Activated naive CD8-positive, alpha-beta T cell treated with anti-CD3 and anti-CD28 coated beads, Interleukin-2, amount 50 U/mL, for 24 hours (primary cell): ENCODE results near the gene PSAP.
A peak's percentile ranks its signal among the peaks of the same experiment; 100 is the strongest.
"Not testable (repeated sequence)": the region's sequence is repeated elsewhere in the genome, so short reads cannot be mapped to it uniquely, and the experiment has no call there.

Experiments used
- ATAC-seq: fragments of 150-1000 bp; cut with Tn5 transposase; one replicate; pipeline ENCODE4 v1.10.0; 2021
- DNase-seq: peaks from one replicate; pipeline ENCODE4 v3.0.0; 2021
- H3K27ac Mint-ChIP-seq: one replicate; pipeline ENCODE4 v1.8.0; 2021; ENCODE audit warnings: mild to moderate bottlenecking, mixed read lengths
- H3K27me3 Mint-ChIP-seq: one replicate; pipeline ENCODE4 v1.8.0; 2021; ENCODE audit warnings: mixed read lengths
- H3K36me3 Mint-ChIP-seq: one replicate; pipeline ENCODE4 v1.8.0; 2021; ENCODE audit warnings: low read depth, mixed read lengths
- H3K4me1 Mint-ChIP-seq: one replicate; pipeline ENCODE4 v1.8.0; 2021; ENCODE audit warnings: mixed read lengths
- H3K4me3 Mint-ChIP-seq: one replicate; pipeline ENCODE4 v1.8.0; 2021; ENCODE audit warnings: mild to moderate bottlenecking, moderate library complexity, mixed read lengths
- H3K9me3 Mint-ChIP-seq: one replicate; pipeline ENCODE4 v1.8.0; 2021; ENCODE audit warnings: mixed read lengths

PSAP gene

GRCh38 chr10:71881307-71881624, 30.2 kb upstream of the PSAP start:
- ATAC-seq, H3K9me3 Mint-ChIP-seq, H3K36me3 Mint-ChIP-seq, H3K27ac Mint-ChIP-seq, DNase-seq, H3K27me3 Mint-ChIP-seq, H3K4me3 Mint-ChIP-seq: not testable (repeated sequence)
- peaks cover 34% of the 10 kb centered on the region for H3K4me1 Mint-ChIP-seq

GRCh38 chr10:71880425-71881306, 29.6 kb upstream of the PSAP start:
- Mint-ChIP-seq H3K9me3 (no peaks in the 10 kb centered on the region), H3K4me1 (peaks cover 34% of the 10 kb centered on the region), H3K27ac (no peak overlapping the region), H3K36me3 (no peaks in the 10 kb centered on the region), H3K4me3 (no peak overlapping the region), H3K27me3 (no peaks in the 10 kb centered on the region)
- DNase-seq (no peak), ATAC-seq (no peak)

GRCh38 chr10:71878327-71879034, 27.4 kb upstream of the PSAP start:
- H3K27ac Mint-ChIP-seq = peak overlapping the region; percentile 35
- H3K4me3 Mint-ChIP-seq = peak overlapping the region; percentile 49
- peaks cover 38% of the 10 kb centered on the region for H3K4me1 Mint-ChIP-seq
- peak; percentile 95 for ATAC-seq
- DNase-seq = peak; percentile 53
- H3K36me3 Mint-ChIP-seq = no peaks in the 10 kb centered on the region
- no peaks in the 10 kb centered on the region for H3K9me3 Mint-ChIP-seq
- no peaks in the 10 kb centered on the region for H3K27me3 Mint-ChIP-seq

- H3K36me3 Mint-ChIP-seq = no peaks in the 10 kb centered on the region
- H3K4me3 Mint-ChIP-seq = no peak overlapping the region
- ATAC-seq = no peak
- H3K27me3 Mint-ChIP-seq = no peaks in the 10 kb centered on the region
- no peak overlapping the region for H3K27ac Mint-ChIP-seq
- DNase-seq = no peak
- H3K4me1 Mint-ChIP-seq = peaks cover 32% of the 10 kb centered on the region
- H3K9me3 Mint-ChIP-seq = no peaks in the 10 kb centered on the region
Measured at GRCh38 chr10:71877821-71878220, 26.8 kb upstream of the PSAP start.

- DNase-seq, H3K27me3 Mint-ChIP-seq, H3K27ac Mint-ChIP-seq, H3K9me3 Mint-ChIP-seq, H3K36me3 Mint-ChIP-seq, H3K4me3 Mint-ChIP-seq, ATAC-seq: not testable (repeated sequence)
- H3K4me1 Mint-ChIP-seq = peaks cover 27% of the 10 kb centered on the region
Measured at GRCh38 chr10:71874680-71875354, 23.8 kb upstream of the PSAP start.

GRCh38 chr10:71873582-71874211, 22.6 kb upstream of the PSAP start:
- ATAC-seq = peak; percentile 35

GRCh38 chr10:71869601-71870000, 18.6 kb upstream of the PSAP start:
- H3K27ac Mint-ChIP-seq, H3K4me3 Mint-ChIP-seq, H3K9me3 Mint-ChIP-seq, H3K27me3 Mint-ChIP-seq, H3K36me3 Mint-ChIP-seq, DNase-seq, ATAC-seq: not testable (repeated sequence)
- H3K4me1 Mint-ChIP-seq = peaks cover 20% of the 10 kb centered on the region

More at GRCh38 chr10:71873582-71874211, 22.6 kb upstream of the PSAP start:
- Mint-ChIP-seq H3K27ac (no peak overlapping the region), H3K4me1 (peaks cover 20% of the 10 kb centered on the region), H3K9me3 (no peaks in the 10 kb centered on the region), H3K27me3 (no peaks in the 10 kb centered on the region), H3K4me3 (no peak overlapping the region), H3K36me3 (no peaks in the 10 kb centered on the region)
- no peak for DNase-seq

- H3K27me3 Mint-ChIP-seq = peaks cover 3% of the 10 kb centered on the region
- DNase-seq (no peak), ATAC-seq (peak; percentile 62)
- H3K4me3 Mint-ChIP-seq = no peak overlapping the region
- no peak overlapping the region for H3K27ac Mint-ChIP-seq
- no peaks in the 10 kb centered on the region for H3K9me3 Mint-ChIP-seq
- no peaks in the 10 kb centered on the region for H3K36me3 Mint-ChIP-seq
- H3K4me1 Mint-ChIP-seq = peaks cover 12% of the 10 kb centered on the region
Measured at GRCh38 chr10:71868192-71868697, 17.2 kb upstream of the PSAP start.

GRCh38 chr10:71865561-71866041, 14.6 kb upstream of the PSAP start:
- H3K27ac Mint-ChIP-seq = no peak overlapping the region
- ATAC-seq (no peak), DNase-seq (no peak)
- H3K4me1 Mint-ChIP-seq = peaks cover 16% of the 10 kb centered on the region
- no peak overlapping the region for H3K4me3 Mint-ChIP-seq
- no peaks in the 10 kb centered on the region for H3K36me3 Mint-ChIP-seq
- H3K27me3 Mint-ChIP-seq = peaks cover 3% of the 10 kb centered on the region
- no peaks in the 10 kb centered on the region for H3K9me3 Mint-ChIP-seq

- no peak for DNase-seq
- no peaks in the 10 kb centered on the region for H3K36me3 Mint-ChIP-seq
- no peak overlapping the region for H3K27ac Mint-ChIP-seq
- H3K4me1 Mint-ChIP-seq = peaks cover 20% of the 10 kb centered on the region
- H3K4me3 Mint-ChIP-seq = no peak overlapping the region
- peak; percentile 30 for ATAC-seq
- peaks cover 3% of the 10 kb centered on the region for H3K27me3 Mint-ChIP-seq
- no peaks in the 10 kb centered on the region for H3K9me3 Mint-ChIP-seq
Measured at GRCh38 chr10:71864911-71865361, 13.9 kb upstream of the PSAP start.

- no peaks in the 10 kb centered on the region for H3K36me3 Mint-ChIP-seq
- H3K27me3 Mint-ChIP-seq = peaks cover 3% of the 10 kb centered on the region
- DNase-seq = no peak
- H3K4me1 Mint-ChIP-seq = peaks cover 17% of the 10 kb centered on the region
- H3K4me3 Mint-ChIP-seq = no peak overlapping the region
- no peaks in the 10 kb centered on the region for H3K9me3 Mint-ChIP-seq
- no peak for ATAC-seq
- no peak overlapping the region for H3K27ac Mint-ChIP-seq
Measured at GRCh38 chr10:71863203-71863602, 12.2 kb upstream of the PSAP start.

GRCh38 chr10:71860243-71861029, 9.4 kb upstream of the PSAP start:
- Mint-ChIP-seq H3K27ac (no peak overlapping the region), H3K4me1 (peaks cover 11% of the 10 kb centered on the region), H3K9me3 (no peaks in the 10 kb centered on the region), H3K4me3 (no peak overlapping the region), H3K27me3 (peaks cover 3% of the 10 kb centered on the region), H3K36me3 (no peaks in the 10 kb centered on the region)
- DNase-seq (peak; percentile 42), ATAC-seq (peak; percentile 77)

- H3K9me3 Mint-ChIP-seq = no peaks in the 10 kb centered on the region
- ATAC-seq = no peak
- no peaks in the 10 kb centered on the region for H3K27me3 Mint-ChIP-seq
- H3K4me1 Mint-ChIP-seq = peaks cover 8% of the 10 kb centered on the region
- H3K36me3 Mint-ChIP-seq = no peaks in the 10 kb centered on the region
- no peak overlapping the region for H3K27ac Mint-ChIP-seq
- DNase-seq = no peak
- no peak overlapping the region for H3K4me3 Mint-ChIP-seq
Measured at GRCh38 chr10:71857934-71858890, 7.2 kb upstream of the PSAP start.
